Kidney capillary endothelial cell (primary cell): ENCODE results near the gene MAP4K2.
A peak's percentile ranks its signal among the peaks of the same experiment; 100 is the strongest.
"Not testable (repeated sequence)": the region's sequence is repeated elsewhere in the genome, so short reads cannot be mapped to it uniquely, and the experiment has no call there.

Experiments used
- DNase-seq: peaks from one replicate; pipeline ENCODE4 v3.0.0-alpha.2; 2018; ENCODE audit warnings: low spot score

Gene MAP4K2

DNA sequence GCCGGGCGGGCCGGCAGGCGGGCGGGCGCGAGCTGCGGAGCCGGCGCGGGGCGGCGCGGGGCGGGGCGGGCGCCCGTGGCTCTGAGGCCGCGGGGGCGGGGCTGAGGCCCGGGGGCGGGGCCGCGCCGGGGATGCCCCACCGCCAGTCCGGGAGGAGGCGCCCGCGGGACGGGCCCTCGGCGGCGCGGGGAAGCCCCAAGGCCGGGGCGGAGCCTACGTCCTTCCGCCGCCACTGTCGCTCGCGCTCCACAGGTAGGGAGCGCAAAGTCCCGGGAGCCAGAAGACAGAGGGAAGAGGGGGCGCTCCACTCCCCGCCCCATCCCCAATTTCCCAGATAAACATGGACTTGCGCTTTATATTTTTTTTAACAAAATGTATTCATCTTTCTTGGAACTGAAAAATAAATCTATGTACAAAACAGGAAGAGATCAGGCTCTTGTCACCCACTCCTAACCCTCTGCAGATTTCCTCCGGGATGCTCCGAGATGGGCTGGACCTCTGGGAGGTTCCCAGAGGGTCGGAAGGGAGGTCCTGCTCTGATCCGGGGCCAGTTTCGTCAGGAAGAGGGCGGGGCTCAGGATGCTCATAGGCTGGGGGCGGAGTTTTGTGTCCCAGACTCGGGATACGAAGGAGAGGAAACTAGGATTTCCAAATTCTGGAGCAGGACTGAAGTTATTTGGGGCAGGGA is at the start of gene MAP4K2:
MAP4K2 (minus strand) TSS at position 57 of the 688 bp plus-strand sequence. CDS start 65 bp downstream, outside the sequence.
- peak; percentile 79 for DNase-seq

DNA sequence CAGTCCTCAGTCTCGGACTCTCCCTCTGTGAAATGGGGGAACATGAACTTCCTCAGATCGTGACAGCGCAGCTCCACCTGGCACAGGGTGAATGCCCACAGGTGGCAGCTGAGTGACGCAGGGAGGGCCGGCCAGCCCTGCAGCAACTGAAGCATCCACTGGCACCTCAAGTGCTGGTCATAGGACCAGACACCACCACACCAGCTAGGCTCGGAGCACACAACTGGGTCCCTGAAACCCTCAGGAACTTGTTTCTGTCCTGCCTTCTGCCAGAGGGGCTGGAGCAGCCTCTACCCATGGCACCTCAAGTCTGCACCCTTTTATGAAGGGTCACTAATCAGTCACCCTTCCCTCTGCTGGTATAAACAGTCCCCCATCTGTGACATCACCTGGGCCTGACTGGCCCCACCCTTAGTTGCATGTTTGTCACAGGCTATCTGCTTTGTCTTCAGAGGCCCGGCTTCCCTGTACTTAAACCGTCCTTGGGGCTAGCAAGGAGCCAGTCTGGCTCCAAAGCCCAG is 48.9 kb upstream of the MAP4K2 start:
- no peak for DNase-seq

- no peak for DNase-seq
Observed at GRCh38 chr11:64850979-64851567, 48.1 kb upstream of the MAP4K2 start.

- no peak for DNase-seq
Observed at GRCh38 chr11:64849598-64850356, 46.8 kb upstream of the MAP4K2 start.

GRCh38 chr11:64848826-64849597 is 46.0 kb upstream of the MAP4K2 start:
- DNase-seq, result no peak

- no peak for DNase-seq
Observed at GRCh38 chr11:64848214-64848825, 45.3 kb upstream of the MAP4K2 start.

DNA sequence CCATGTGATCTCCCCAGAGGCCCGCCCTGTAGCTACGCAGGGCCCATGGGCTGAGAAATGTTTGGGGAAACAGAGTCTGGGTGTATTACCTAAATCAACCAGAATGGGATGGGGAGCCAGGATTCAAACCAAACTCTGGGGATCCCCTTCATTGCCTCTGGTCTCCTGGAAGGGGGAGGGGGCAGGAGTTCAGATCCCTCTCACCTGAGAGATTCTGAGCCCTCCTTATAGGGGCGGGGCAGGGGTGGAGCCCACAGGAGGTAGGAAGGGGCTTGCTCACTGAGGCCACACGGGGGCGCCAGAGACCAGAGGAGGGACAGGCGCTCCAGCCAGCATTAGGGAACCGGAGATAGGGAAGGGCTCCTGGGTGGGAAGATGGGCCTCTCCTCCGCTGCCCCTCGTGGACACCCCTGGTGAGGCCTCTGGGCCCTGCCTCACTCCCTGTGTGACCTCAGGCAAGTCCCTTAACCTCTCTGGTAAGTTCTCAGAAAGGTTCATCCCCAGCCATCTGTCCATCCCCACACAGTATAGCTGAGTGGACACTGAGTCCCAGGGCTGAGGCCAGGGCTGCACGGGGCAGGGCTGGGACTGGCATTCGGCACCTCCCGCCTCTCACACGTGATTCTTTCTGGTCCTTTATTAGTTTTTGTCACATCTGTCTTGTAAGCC is 44.1 kb upstream of the MAP4K2 start:
- peak; percentile 90 for DNase-seq

- not testable (repeated sequence) for DNase-seq
Observed at GRCh38 chr11:64845776-64846129, 42.7 kb upstream of the MAP4K2 start.

GRCh38 chr11:64845129-64845775 is 42.2 kb upstream of the MAP4K2 start:
- DNase-seq, result no peak

DNA sequence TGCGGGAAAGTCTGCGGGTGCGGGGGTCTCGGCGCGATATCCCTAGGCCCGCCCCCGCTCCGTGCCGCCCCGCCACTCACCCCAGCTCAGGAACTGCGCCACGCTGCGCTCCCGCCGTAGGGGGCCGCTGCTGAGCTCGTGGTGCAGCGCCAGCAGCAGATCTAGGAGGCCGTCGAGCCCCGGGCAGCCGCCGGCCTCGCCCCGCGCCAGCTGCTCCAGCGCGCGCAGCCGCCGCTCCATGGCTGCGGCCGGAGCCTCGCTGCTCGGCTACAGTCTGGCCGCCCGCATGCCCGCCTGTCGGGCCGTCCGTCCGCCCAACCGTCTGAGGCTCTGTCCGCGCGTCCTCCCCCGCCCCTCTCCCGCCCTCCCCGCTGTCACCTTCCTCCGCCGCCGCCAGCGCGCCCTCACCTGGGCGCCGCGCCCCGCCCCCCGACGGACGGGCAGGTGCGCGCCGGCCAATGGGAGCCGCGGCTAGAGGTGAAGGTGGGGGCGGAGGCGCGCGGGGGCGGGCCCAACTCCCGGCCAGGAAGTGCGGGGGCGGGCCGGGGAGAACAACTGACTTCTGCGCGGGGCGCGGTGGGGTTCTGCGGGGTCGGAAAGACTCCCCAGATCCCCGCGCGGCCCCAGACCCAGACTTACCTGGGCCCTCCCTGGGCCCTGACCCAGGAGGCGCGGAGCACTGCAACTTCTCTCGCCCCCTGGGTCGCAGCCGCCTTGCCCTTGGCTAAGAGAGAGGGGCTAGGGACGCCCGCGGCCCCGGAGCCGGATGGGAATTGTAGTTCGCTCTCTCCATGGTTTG is 41.5 kb upstream of the MAP4K2 start, which contains the start of gene CDC42BPG:
CDC42BPG (minus strand) TSS at position 324 of the 799 bp plus-strand sequence; CDS start at position 240, 84 bp downstream.
- peak; percentile 58 for DNase-seq

GRCh38 chr11:64843686-64844329 is 40.8 kb upstream of the MAP4K2 start:
- DNase-seq, result no peak

- DNase-seq, result no peak
Observed at GRCh38 chr11:64842851-64843685, 40.1 kb upstream of the MAP4K2 start.

GRCh38 chr11:64842366-64842759 is 39.3 kb upstream of the MAP4K2 start:
- DNase-seq, result no peak

- no peak for DNase-seq
Observed at GRCh38 chr11:64841592-64842365, 38.8 kb upstream of the MAP4K2 start.

DNA sequence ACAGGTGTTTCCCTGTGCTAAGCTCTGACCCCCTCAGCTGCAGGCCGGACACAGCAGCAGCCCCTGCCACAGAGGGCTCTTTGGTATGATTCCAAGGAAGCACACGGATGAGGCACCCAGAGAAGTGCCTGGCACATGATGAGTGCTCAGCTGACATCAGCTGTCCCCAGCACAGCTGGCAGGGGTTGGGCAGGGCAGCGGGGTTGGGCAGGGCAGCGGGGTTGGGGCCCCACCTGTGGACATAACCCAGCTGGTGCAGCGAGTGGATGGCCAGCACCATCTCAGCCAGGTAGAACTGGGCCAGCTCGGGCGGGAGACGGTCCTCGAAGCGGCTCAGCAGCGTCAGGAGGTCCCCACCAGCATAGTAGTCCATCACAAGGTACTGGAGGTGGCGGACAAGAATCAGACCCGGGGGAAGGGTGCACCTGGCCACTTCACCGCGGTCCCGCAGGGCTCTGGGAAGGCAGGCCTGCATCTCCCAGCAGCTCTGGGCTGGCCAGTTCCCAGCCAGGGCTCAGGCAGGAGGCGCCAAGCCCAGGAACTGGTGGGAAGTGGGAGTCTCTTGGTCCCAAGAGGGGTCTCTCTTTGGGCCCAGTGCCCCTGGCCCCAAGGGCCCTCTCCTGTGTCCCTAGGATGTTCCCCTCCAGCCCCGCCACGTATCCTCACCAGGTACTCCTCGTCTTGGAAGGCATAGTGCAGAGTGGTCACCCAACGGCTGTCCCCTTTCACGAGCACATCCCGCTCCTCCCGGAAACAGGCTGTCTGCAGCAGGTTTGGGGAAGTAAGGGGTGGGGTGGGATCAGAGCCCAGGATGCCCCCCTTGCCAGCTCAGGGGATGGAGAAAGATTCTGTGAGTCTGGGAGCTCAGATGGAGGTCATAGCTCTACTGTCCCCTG is 37.1 kb upstream of the MAP4K2 start:
- no peak for DNase-seq

DNA sequence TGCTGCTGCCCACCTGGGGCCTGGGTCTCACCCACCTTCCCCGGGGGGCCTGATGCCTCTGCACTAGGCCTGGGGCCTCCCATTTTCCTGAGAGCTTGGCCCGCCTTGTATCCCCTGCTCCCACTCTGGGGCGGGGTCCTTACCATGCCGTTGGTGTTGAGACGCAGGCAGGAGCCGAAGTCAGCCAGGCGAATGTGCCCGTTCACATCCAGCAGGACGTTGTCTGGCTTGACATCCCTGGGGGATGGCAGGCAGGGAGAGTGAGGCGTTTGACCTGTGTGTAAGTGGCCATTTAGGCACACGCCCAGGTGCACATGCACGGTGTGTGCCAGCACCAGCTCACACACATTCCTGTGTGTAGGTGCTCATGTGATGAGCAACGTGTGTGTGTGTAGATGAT is 36.3 kb upstream of the MAP4K2 start:
- DNase-seq, result no peak
